HG03159 (cell line): ENCODE data around the gene UPK1A.
"Not testable (repeated sequence)": the region's sequence is repeated elsewhere in the genome, so short reads cannot be mapped to it uniquely, and the experiment has no call there.

ENCODE experiments used
- ATAC-seq: cut with Tn5 transposase; IDR thresholded peaks from one replicate; pipeline ENCODE4 v1.9.1; 2021; ENCODE audit warnings: mild to moderate bottlenecking, moderate library complexity; ENCODE audit not compliant: unreplicated experiment

Gene UPK1A

GRCh38 chr19:35689836-35690235 lies 23.5 kb downstream of the UPK1A start:
- no peak for ATAC-seq

GRCh38 chr19:35691106-35691505 lies 24.8 kb downstream of the UPK1A start:
- ATAC-seq, result not testable (repeated sequence)

- ATAC-seq, result no peak
Measured at GRCh38 chr19:35692010-35692409, 25.7 kb downstream of the UPK1A start.

GRCh38 chr19:35693422-35693821 lies 27.1 kb downstream of the UPK1A start:
- ATAC-seq, result no peak

GRCh38 chr19:35693835-35694599 lies 27.7 kb downstream of the UPK1A start:
- ATAC-seq, result peak; percentile 73

- ATAC-seq, result no peak
Measured at GRCh38 chr19:35695895-35696422, 29.6 kb downstream of the UPK1A start.

GRCh38 chr19:35696835-35697234 lies 30.5 kb downstream of the UPK1A start:
- no peak for ATAC-seq

GRCh38 chr19:35702223-35703012 lies 36.1 kb downstream of the UPK1A start:
- ATAC-seq, result peak; percentile 95

GRCh38 chr19:35703343-35703742 lies 37.0 kb downstream of the UPK1A start:
- no peak for ATAC-seq

GRCh38 chr19:35704218-35704617 lies 37.9 kb downstream of the UPK1A start, which contains the start of gene ZBTB32:
TSS of gene ZBTB32 (plus strand) at chr19:35704558. CDS start at chr19:35714627, 10,069 bp downstream.
- no peak for ATAC-seq

GRCh38 chr19:35708391-35708790 lies 42.1 kb downstream of the UPK1A start:
- ATAC-seq, result no peak

GRCh38 chr19:35710784-35711723 lies 44.7 kb downstream of the UPK1A start:
- no peak for ATAC-seq

GRCh38 chr19:35712567-35713505 lies 46.5 kb downstream of the UPK1A start:
- no peak for ATAC-seq

- no peak for ATAC-seq
Measured at GRCh38 chr19:35713506-35713850, 47.2 kb downstream of the UPK1A start.

- ATAC-seq, result no peak
Measured at GRCh38 chr19:35713904-35714495, 47.7 kb downstream of the UPK1A start.

GRCh38 chr19:35714601-35715354 lies 48.5 kb downstream of the UPK1A start:
- no peak for ATAC-seq

GRCh38 chr19:35715355-35715809 lies 49.1 kb downstream of the UPK1A start:
- ATAC-seq, result no peak

- no peak for ATAC-seq
Measured at GRCh38 chr19:35715981-35716800, 49.9 kb downstream of the UPK1A start.
